ENCODE results near the gene AHNAK2. TPM values are rescaled to one million over a fixed set of nuclear protein-coding genes. Genes with fewer than 3 reads are reported as not detected.

Gene AHNAK2
- total RNA-seq, 6 experiments from 2014 or later: 50.2 to 76.2 (median 73.7) TPM

DNA sequence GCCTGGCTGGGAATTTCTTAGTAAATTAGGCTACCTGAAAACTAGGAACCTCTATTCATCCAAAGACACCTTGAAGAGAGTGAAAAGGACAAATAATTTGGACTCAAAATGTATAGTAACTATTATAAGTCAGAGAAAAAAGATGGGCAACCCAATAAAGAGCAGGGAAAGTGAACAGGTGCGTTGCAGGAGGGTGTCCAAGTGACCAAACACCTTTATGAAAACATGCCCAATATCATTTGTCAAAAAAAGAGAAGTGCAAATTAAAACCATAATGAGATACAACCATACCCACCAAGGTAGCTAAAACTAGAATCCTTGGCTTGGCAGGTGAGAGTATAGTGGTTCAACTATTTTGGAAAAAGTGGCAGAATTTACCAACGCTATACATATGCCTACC lies 78.4 kb downstream of the AHNAK2 start:
- H3K4me1 Mint-ChIP-seq (ENCODE audit: low read depth): peaks cover 5% of the 10 kb centered on the region
- no peak overlapping the region for H3K27ac Mint-ChIP-seq
- TF ChIP-seq, protein P1, sequence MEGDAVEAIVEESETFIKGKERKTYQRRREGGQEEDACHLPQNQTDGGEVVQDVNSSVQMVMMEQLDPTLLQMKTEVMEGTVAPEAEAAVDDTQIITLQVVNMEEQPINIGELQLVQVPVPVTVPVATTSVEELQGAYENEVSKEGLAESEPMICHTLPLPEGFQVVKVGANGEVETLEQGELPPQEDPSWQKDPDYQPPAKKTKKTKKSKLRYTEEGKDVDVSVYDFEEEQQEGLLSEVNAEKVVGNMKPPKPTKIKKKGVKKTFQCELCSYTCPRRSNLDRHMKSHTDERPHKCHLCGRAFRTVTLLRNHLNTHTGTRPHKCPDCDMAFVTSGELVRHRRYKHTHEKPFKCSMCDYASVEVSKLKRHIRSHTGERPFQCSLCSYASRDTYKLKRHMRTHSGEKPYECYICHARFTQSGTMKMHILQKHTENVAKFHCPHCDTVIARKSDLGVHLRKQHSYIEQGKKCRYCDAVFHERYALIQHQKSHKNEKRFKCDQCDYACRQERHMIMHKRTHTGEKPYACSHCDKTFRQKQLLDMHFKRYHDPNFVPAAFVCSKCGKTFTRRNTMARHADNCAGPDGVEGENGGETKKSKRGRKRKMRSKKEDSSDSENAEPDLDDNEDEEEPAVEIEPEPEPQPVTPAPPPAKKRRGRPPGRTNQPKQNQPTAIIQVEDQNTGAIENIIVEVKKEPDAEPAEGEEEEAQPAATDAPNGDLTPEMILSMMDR (IDR thresholded peaks at IDR 0.05): no peak
- H3K4me3 Mint-ChIP-seq: no peak overlapping the region
- H3K36me3 Mint-ChIP-seq (ENCODE audit: low read depth): no peaks in the 10 kb centered on the region; the same call in 1 of the 2 replicates
- no peaks in the 10 kb centered on the region for H3K9me3 Mint-ChIP-seq
- no peak for DNase-seq
- H3K27me3 Mint-ChIP-seq (ENCODE audit: insufficient read depth): peaks cover 26% of the 10 kb centered on the region

- no peak for DNase-seq
- Mint-ChIP-seq H3K27me3 (ENCODE audit: insufficient read depth) (peaks cover 19% of the 10 kb centered on the region), H3K27ac (no peak overlapping the region), H3K36me3 (ENCODE audit: low read depth) (no peaks in the 10 kb centered on the region; the same call in 1 of the 2 replicates), H3K4me3 (no peak overlapping the region), H3K9me3 (no peaks in the 10 kb centered on the region), H3K4me1 (ENCODE audit: low read depth) (peaks cover 5% of the 10 kb centered on the region)
- TF ChIP-seq, protein P1 (IDR thresholded peaks at IDR 0.05): no peak
Measured at GRCh38 chr14:104898870-104899510, 79.2 kb downstream of the AHNAK2 start.

DNA sequence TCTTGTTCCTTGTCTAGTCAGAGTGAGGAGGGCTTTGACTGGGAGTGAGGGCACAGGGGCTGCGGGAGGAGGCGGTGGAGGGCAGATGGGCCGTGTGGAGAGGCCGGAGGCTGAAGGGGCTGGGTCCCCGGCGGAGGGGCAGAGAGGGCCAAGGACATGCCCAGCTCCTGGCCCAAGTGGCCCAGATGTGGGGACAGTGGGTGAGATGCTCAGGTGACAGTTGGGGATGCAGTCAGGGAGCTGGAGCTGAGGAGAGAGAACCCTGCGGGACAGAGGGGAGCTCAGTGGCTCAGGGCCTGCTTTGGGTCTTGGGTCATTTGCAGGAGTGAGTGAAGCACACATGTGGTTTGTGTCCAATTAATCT lies 80.0 kb downstream of the AHNAK2 start:
- H3K27me3 Mint-ChIP-seq (ENCODE audit: insufficient read depth): peaks cover 13% of the 10 kb centered on the region

DNA sequence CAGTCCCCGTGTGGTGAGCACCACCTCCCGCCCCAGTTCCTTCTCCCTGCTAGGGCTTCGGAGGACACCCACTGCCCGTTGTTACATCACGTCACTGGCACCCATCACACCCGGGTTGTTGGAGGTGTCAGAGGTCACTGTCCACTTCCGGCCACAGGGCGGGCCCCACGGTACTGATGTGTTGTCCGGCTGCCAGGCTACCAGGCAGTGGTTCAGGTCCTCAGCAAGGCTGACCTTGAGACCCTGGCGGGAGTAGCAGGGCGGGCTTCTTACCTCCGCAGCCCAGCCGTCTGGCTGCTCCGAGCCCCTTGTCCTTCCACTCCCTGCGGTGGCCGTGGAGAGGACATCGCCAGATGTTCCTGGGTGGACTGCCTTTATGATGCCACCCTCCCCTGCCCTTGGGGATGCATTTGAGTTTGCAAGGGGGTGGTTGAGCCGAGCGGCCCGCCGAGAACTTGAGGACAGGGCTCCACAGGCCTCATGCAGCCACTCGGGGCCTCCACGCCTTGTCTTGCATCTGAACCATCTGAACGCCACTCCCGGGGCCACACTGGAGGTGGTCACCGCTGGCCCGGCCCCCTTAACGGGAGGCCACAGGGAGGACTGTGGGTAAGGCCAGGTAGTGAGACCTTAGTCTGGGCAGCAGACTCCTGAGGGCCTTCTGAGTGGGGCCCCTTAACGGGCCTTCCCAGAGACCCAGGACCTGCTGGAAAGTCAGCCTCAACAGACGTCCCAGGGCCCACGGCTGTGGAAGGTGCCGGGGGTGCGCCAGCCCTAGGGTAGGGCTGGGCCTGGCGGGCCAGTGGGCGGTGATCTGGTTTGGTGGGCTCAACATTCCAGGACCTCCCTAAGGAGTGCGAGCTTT lies 80.6 kb downstream of the AHNAK2 start:
- Mint-ChIP-seq H3K4me1 (ENCODE audit: low read depth) (peaks cover 5% of the 10 kb centered on the region), H3K4me3 (no peak overlapping the region), H3K9me3 (no peaks in the 10 kb centered on the region), H3K27me3 (ENCODE audit: insufficient read depth) (peaks cover 12% of the 10 kb centered on the region), H3K27ac (no peak overlapping the region; the same call in 1 of the 2 replicates), H3K36me3 (ENCODE audit: low read depth) (no peaks in the 10 kb centered on the region; the same call in 1 of the 2 replicates)
- DNase-seq: no peak
- TF ChIP-seq, protein P1 (IDR thresholded peaks at IDR 0.05): no peak

More for the DNA sequence above, 80.0 kb downstream of the AHNAK2 start:
- DNase-seq: no peak
- H3K4me1 Mint-ChIP-seq (ENCODE audit: low read depth): peaks cover 5% of the 10 kb centered on the region
- no peak overlapping the region for H3K27ac Mint-ChIP-seq
- no peak overlapping the region for H3K4me3 Mint-ChIP-seq
- H3K9me3 Mint-ChIP-seq: no peaks in the 10 kb centered on the region
- TF ChIP-seq, protein P1 (IDR thresholded peaks at IDR 0.05): no peak
- H3K36me3 Mint-ChIP-seq (ENCODE audit: low read depth): no peaks in the 10 kb centered on the region; the same call in 1 of the 2 replicates

DNA sequence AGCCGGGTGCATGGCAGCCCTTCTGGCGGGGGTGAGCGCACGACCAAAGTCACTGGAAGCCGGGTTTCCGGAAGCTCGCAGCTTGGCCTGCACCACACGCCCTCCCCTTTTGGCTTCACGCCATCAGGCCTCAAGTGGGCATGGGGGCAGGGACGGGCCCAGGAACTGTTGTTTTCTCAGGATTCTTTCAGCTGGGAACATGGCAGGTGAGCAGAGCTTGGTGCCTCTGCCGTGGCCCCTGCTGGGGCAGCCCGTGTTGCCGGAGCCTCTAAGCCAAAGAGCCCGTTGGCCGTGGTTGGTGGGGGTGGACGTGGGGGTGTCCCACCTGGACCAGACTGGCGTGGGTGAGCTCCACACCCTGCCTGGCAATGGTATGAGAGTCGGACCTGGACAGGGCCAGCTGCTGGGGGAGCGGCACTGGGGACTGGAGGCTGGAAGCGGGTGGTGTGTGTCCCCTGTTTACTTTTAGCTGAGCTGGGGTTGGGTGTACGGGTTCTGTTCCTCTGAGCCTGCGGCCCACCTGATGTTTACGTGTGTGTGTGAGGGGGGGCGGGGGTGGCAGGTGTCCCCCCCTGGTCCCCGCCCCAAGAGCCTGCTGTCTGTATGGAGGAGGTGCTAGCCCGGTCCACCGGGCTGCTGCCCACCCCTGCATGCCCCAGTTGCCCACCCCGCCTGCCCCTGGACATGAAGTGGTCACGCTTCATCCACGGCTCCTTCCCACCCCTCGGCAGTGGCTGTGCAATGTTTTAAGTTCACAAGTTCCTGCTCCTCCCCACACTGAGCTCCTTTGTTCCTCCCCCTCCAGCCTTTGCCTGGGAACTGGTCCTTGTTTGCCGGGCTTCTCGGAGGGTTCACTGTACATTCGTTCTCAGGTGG lies 82.2 kb downstream of the AHNAK2 start:
- TF ChIP-seq, protein P1 (IDR thresholded peaks at IDR 0.05): no peak
- DNase-seq: no peak
- Mint-ChIP-seq H3K27ac (no peak overlapping the region), H3K27me3 (ENCODE audit: insufficient read depth) (peaks cover 12% of the 10 kb centered on the region), H3K4me3 (no peak overlapping the region), H3K9me3 (no peaks in the 10 kb centered on the region), H3K4me1 (ENCODE audit: low read depth) (peaks cover 5% of the 10 kb centered on the region), H3K36me3 (ENCODE audit: low read depth) (no peaks in the 10 kb centered on the region; the same call in 1 of the 2 replicates)

Measured in HFFc6 (cell line).